DMS 273 (cell line): ENCODE data around the gene LARP4B.

Experiments
- DNase-seq: peaks from one replicate; lab custom pipeline; 2025; ENCODE audit not compliant: unreplicated experiment; lab: John Stamatoyannopoulos, UW

LARP4B gene

GRCh38 chr10:870564-871166 is 60.8 kb downstream of the LARP4B start:
- DNase-seq, result no peak

GRCh38 chr10:869171-869570 is 62.3 kb downstream of the LARP4B start:
- no peak for DNase-seq

GRCh38 chr10:867807-868206 is 63.7 kb downstream of the LARP4B start:
- DNase-seq, result no peak

GRCh38 chr10:866577-866941 is 64.9 kb downstream of the LARP4B start:
- DNase-seq, result no peak

- no peak for DNase-seq
Observed at GRCh38 chr10:865924-866576, 65.5 kb downstream of the LARP4B start.

GRCh38 chr10:865257-865656 is 66.2 kb downstream of the LARP4B start:
- DNase-seq, result no peak

- no peak for DNase-seq
Observed at GRCh38 chr10:860519-860918, 71.0 kb downstream of the LARP4B start.

GRCh38 chr10:856416-857157 is 74.9 kb downstream of the LARP4B start:
- DNase-seq, result no peak

- no peak for DNase-seq
Observed at GRCh38 chr10:855671-856070, 75.8 kb downstream of the LARP4B start.

GRCh38 chr10:855079-855478 is 76.4 kb downstream of the LARP4B start:
- no peak for DNase-seq

GRCh38 chr10:853017-853416 is 78.5 kb downstream of the LARP4B start:
- DNase-seq, result no peak

GRCh38 chr10:852386-852785 is 79.1 kb downstream of the LARP4B start:
- DNase-seq, result no peak

- no peak for DNase-seq
Observed at GRCh38 chr10:851901-852300, 79.6 kb downstream of the LARP4B start.

GRCh38 chr10:850093-850492 is 81.4 kb downstream of the LARP4B start:
- DNase-seq, result no peak

- no peak for DNase-seq
Observed at GRCh38 chr10:847868-848267, 83.6 kb downstream of the LARP4B start.

GRCh38 chr10:846126-846685 is 85.3 kb downstream of the LARP4B start:
- no peak for DNase-seq

GRCh38 chr10:845526-845925 is 86.0 kb downstream of the LARP4B start:
- DNase-seq, result no peak

- DNase-seq, result no peak
Observed at GRCh38 chr10:844552-844951, 87.0 kb downstream of the LARP4B start.

- no peak for DNase-seq
Observed at GRCh38 chr10:843703-844102, 87.8 kb downstream of the LARP4B start.

- DNase-seq, result no peak
Observed at GRCh38 chr10:842795-843194, 88.7 kb downstream of the LARP4B start.

GRCh38 chr10:841535-841934 is 90.0 kb downstream of the LARP4B start:
- DNase-seq, result no peak

- no peak for DNase-seq
Observed at GRCh38 chr10:839550-840205, 91.8 kb downstream of the LARP4B start.
